Putamen (tissue), 1 donor: ENCODE measurements around the gene LRRC4.

Experiments
- DNase-seq: peaks from one replicate; pipeline ENCODE4 v3.0.0-alpha.2; 2016; ENCODE audit warnings: low spot score

Gene LRRC4

DNA sequence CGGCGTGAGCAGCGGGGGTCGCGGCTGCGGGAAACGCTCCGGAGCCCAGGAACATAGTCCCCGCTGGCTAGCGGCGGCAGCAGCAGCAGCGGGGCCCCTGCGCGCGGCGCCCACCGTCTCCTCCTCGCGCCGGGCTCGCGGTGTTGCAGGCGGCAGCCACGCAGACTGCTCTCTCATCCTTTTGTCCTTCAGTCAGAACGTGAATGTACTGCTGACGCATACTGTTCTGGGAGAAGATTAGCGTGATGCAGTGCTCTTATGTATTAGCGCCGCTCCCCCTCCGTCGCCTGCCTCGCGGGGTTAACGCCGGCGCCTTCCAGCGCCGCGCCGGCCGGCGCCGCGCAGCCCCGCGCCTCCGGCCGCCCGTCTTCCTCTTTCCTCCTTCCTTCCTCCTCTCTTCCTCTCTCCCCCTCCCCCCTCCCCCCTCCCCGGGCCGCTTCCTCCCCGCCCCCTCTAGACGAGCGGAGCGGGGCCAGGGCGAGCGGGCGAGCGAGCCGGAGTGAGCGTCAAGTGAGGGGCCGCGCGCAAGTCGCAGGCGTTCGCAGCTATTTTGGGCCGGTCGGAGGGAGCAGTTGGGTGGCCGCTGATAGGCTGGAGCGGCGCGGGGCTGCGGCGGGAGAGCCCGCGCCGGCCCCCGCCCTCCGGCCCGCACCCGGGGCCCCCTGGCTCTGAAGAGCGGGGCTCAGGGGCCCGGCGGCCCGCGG lies 816 bp upstream of the LRRC4 start:
- DNase-seq = no peak

DNA sequence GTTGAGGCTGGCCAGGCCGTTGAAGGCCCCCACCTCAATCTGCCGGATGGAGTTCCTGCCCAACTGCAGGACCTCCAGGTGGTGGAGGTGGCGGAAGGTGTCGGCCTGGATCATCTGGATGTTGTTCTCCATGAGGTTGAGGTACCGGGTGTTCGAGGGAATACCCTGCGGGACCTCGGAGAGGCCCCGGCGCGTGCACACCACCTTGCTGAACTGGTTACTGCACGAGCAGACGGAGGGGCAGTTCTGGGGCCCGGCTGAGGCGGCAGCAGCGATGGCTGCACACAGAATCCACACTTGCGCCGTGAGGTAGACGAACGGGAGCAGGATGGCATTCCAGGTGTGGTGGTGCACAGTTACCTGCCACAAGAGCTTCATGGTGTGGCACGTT lies 979 bp downstream of the LRRC4 start:
- DNase-seq = no peak

DNA sequence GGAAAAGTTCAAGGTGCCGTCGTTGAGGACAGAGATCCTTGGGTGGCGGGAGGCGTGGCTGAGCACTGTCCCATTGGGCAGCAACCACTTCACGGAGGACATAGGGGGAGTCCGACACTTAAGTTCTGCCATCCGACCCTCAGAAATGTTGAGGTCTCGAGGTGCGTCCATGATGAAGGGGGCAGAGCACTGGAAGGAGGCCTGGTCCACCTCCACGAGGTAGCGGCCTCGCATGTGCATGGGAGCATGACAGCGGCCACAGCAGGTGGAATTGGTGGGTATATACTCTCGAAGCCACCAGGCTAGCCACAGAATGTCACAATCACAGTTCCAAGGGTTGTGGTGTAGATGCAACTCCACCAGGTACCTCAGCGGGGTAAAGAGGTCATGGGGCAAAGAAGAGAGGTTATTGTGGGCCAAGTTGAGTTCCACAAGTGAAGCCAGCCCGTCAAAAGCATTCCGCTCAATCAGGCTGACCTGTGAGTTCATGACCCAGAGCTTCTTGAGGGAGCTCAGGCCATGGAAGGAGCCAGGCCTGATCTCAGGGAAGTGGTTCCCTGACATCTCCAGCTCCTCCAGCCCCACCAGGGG lies 1.7 kb downstream of the LRRC4 start:
- DNase-seq = no peak

DNA sequence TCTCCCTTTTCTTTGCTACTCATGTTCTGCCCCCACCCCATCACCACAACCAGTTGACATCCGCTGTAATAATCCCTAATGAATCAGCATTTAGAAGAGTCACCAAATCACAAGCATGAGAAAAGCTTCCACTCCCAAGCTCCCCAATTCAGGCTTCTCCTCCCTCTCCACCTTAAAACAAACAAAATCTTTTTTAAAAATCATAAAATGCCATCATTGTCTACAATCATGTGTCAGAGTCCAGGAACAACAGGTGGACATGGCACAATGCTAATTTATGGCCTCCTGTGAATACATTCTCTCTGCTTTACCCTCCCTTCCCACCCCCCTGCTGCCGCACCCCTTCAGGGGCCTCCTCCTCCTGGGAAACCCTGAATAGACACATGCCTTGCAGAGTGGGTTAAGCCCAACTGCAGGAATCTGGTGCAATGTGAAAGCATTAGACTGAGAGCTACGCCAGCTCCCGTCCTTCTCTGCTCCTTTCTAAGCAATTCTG lies 3.7 kb downstream of the LRRC4 start:
- DNase-seq = no peak

DNA sequence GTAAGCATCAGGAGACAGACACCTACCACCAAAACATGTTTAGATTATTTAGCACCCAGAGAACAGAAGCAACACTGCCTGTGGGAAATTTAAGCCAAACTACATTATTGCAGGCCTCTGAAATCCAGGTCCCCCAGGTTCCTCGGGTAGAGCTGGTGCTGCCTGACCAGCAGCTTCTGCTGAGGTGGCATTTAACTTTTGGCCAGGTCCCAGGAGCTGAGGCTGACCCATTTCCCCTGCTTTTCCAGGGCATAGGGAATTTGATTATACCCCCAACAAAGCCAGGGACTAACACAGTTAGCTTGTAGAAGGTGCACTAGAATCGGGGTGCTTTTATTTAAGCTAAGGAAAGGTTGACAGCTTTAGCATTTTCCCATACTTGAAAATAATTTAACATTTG lies 4.7 kb downstream of the LRRC4 start:
- no peak for DNase-seq

DNA sequence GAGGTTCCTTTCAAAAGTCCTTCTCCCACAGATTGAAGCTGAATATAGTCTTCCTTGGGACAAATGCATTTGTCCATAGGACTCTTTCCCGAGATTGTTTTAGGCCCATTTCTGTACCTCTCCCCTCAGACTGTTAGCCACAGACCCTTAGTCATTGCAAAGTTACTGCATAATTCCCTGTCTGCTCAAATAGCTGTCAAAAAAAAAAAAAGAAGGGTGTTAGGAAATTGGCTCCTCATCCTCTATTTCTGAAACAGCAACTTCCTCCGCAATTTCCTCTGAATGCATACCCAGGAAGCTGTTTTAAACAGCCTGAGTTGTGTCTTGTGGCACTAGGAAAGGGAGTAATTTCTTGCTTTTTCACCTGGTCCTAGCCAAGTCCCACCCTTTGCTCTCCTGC lies 5.4 kb downstream of the LRRC4 start:
- DNase-seq = no peak

DNA sequence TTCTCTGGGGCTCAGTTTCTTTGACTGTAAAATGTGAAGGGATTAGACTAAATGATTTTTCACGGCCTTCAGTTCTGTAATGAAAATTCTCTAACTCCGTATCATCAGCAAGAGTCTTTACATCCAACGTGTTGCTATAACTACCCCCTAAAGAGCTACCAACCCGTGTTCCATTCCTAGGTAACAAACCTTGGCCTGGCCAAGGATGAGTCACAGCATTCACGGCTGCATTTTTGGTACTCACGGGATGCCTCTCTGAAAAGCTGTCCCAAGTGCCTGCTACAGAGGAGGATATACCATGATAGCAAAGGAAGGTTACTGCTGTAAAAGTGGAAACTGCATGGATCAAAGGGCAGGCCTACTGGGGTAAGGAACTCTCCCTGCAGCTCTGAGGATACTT lies 5.9 kb downstream of the LRRC4 start:
- DNase-seq = no peak

DNA sequence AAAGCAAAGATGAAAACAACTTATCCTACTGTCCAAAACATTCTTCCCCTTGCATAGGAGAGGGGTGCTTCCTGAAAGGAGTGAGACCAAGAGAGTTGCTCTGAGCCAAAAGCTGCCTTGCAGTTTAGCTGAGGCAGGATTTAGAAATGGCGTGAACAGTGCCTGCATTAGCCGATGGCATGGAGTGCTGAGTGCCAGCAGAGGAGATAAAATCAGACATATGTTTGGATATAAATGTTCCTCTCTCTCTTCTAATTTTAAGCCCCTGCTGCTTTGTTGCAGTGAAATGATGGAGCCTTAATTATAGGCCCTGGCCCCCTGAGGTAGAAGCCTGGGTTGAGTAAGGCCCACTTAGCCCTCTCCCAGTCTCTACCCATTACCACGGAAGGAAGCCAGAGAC lies 7.1 kb downstream of the LRRC4 start:
- no peak for DNase-seq

DNA sequence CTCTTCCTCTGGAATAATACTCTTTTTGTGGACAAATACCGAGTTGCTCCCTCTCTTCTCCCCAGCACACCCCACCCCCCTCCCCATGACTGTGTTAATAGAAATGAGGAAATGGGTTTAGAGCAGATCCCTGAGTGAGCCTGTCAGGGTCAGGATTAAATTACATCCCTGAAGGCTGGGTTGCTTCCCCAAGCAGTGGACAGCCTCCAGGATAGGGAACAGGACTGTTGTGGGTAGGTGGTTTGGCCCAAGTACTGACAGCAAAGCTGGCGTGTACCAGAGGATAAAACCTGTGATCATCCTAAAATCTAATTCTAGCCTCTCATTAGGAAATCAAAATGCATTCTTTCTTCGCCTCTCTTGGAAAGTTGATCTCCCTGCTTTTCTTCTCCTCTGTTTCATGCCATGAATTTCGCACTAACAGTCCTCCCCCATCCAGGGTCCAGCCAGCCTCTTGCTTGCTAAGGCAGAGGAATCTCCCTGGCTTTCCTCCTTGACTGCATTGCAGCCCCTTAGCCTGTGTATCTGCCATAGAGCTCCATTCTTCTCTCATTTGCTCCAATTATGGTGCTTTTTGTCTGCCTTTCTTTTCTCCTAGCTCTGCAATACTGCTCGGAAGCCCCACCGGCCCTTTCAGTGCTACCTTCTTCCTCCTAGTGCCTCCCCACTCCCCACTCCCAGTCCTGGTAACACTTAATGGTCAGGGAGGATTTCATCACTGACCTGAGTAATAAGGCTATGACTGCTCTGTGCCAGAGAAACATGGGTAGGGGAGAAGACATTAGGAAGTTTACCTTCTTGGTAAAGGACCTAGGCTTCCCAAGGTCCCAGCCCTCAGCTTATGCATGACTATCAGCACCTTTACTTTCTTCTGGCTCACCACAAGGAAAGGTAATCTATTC lies 8.4 kb downstream of the LRRC4 start:
- no peak for DNase-seq

DNA sequence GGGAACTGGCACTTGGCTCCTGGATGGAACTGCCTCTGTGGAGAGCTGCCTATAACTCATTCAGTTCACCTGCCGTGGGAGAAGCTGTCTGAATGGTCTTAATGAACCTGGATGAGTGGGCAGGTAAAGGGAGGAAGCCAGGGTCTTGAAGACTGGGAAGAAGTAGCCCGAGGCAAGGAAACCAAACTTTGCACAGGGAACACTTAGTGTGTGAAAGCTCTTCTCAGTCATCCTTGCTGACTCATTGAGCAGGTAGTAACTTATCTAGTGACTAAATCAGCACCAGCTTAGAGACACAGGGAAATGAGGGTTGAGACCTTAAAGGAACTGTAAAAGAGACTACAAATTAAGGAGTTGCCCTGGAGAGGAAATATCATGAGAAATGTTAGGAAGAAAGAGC lies 9.9 kb downstream of the LRRC4 start:
- no peak for DNase-seq

DNA sequence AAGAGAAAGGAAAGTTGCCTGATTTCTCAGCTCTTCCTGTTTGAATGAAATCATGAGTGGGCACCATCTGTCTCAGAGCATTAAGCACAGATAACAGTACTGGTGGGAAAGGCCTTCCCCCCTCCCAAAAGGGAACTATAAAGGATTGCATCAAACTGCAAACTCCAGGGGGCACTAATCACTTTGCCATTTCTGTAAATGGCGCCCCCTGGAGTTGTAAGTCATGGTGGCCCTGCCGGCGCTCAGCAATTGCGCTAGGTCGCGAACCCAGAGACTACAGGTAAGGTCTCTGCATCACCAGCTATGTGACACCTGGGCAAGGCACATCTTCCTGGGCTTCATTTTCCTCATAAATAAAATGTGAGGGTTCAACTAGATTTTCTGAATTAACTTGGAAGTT lies 11.1 kb downstream of the LRRC4 start:
- DNase-seq = no peak

DNA sequence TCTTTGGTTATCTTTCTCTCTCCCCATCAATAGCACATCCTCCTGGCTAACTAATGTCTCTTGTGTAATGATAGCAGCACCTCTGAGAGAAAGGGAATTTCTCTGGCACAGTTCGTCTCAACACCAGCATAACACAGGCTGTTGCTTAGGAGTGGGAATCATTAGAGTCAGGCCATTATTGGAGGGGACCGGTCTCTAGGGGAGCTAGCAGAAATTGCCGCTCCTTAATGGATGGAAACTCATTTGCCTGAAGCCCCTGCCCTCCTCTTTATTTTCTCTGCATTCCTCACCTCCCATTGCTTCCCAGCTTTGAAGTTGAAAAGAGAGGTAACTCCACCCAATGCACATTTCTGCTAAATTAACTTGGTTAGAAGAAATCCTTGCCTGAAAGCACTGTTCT lies 11.9 kb downstream of the LRRC4 start:
- DNase-seq = no peak

DNA sequence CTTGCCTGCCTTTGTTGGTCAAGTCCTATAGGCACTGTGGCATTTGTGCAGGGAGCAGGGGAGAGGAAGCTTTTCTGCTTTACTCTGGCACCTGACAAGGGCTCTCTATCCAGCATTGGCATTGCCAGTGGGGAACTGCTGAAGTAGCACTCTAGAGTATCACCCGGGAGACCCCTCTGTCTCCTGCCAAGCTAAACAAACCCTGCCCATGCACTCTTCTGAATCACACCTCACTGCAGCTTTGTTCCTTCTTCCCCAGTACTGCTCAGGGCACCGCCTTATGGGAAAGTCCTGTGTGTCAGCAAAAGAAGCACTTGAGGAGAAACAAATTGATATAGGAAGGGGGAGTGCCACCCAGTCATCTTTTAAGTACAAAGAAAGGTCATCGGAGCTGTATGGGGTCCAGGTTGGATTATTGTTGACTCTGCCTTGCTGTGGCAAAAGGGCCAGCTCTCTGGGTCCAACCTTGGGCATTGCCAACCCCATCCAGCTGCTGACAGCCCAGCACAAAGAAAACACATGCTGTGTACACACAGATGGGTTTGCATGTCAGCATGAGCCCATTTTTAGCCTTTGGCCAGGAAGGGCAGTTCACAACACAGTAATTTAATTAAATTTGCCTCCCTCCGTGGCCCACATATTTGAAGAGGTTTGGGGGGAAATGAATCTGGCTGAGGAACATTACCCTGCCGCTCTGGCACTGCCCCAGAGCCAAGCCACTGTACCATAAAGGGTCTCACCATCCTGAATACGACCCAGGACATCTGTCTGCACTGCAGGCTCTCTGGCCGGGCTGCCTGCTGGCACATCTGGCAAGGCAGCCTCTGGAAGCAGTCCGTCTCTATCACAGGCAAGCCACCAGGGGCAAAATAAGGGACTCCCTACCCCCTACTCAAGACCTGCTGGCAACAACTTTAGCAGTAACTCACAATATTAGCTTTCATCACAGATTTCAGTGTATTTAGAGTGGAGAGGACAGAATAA lies 13.1 kb downstream of the LRRC4 start:
- DNase-seq = no peak

DNA sequence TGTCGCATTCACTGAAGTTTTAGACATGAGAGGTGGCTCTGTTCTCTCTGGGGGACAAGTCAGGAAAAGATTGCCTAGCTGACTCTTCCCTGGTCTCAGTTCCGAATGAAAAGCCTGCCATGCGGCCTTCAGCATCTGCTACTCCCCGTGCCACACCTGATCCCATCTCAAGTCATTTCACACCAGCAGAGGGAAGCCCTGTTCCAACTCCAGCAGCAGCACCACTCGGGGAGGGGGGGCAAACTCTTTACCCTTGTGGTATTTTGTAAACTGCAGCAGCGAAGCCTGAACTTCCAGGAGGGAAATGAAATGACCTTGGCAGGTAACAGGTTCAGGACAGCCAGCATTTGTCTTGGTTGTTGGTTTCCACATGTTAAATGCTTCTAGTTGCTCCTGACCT lies 13.8 kb downstream of the LRRC4 start:
- no peak for DNase-seq

DNA sequence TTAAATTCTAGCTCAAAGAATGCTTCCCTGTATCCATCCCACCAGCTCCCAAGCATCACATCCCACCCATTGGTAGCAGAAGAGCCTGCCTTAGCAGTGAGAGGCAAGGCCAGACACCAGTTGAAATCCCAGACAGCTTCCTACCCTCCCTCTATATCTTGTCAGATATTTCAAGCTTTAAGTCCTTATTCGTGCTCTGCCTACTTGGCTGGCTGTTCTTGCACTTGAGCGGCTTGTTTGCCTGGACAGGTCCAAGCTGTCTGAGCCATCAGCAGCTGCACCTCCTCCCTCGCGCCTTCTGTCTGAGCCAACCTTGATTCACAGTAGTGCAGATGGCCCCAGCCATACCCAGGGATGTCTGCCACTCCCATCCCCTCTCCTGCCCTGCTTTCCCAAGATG lies 16.4 kb downstream of the LRRC4 start:
- no peak for DNase-seq

DNA sequence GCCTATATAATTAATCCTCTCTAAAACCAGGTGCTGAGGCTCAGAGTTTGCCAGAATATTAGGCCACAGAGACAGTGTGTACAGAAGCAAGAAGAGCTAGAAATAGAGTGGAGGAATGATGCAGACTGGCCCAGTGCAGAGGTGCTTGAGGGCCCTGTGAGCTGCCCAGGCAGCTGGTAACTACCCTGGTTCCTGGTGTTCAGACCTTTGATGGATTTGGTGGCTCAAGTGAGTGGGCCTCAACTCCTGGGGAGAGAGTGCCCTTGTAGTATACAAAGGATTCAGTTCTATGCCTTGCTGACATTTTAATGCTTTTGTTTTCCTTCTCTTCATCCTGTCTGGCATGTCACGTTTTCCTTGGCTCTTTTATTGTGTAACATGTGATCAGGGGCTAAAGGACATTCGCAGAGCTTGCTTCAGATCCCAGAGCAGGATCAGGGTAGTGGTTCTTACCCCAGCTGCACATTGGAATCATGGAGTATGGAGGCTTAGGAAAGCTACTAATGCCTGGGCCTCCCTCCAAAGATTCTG lies 20.0 kb downstream of the LRRC4 start:
- DNase-seq = no peak

DNA sequence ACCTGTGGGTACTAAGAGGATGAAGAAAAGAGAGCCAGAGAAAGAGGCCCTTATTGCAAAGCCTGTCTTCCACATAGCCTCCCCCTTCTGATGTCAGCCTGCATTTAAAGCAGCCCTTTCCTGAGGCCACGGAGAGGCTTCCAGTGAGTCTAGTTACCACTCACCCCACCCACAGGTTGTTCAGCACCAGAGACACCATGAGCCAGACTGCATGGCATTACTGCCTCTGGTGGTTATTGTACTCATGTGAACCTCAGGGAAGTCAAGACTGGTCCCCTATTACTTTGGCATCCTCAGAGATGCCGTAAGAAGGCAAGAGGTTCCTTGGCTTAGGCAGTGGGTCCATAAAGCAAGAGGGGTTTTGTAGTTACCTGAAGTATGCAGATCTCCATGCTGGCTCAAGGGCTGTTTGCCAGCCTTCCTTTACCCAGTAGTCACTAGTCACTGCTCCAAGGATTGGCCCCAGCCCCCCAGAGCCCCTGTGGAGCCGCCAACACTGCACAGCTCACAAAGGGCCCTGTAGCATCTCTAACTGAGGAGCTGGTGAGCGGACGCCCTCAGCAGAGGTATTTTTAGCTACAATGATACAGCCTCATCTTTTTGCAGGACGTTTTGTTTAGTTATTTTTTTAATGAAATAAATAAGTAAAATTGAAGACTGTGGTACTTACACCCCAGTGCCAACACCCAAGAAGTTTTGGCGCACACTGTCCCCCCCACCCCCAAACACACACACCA lies 20.7 kb downstream of the LRRC4 start:
- no peak for DNase-seq

DNA sequence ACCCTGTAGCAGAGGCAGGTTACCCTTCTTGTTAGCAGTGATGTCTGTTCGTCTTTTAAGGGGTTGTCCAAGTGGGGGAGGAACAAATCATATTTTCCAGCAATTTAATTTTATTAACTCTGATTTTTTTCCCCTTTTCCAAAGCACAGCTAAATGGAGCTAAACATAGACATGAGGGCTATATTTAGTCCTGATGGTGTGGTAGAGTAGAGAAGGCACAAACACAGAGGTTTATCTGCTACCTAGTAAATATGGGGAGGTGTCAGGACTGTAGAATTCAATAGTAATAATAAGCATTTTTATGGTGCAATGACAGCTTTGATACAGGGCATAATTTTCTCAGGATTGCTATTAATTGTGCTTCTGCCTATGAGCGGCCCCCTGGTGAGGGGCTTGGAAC lies 22.5 kb downstream of the LRRC4 start:
- no peak for DNase-seq

DNA sequence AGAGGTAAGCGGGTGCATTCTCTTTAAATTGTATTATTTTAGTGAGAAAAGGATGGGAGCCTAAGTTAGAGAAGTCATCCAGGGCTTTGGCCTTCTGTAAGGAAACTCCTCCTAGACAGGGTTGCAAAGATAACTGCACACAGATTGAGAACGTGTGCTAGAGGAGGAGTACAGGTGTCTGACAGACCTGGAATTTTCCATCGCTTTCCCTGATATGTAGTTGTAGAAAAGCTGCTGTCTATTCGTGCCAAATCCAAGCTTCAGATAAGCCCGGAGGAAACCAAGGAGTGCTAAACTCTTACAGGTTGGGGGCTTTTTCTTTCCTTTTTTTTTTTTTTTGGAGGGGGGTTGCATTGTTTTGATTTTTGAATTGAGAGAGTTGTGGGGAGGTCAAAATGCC lies 23.1 kb downstream of the LRRC4 start:
- no peak for DNase-seq

DNA sequence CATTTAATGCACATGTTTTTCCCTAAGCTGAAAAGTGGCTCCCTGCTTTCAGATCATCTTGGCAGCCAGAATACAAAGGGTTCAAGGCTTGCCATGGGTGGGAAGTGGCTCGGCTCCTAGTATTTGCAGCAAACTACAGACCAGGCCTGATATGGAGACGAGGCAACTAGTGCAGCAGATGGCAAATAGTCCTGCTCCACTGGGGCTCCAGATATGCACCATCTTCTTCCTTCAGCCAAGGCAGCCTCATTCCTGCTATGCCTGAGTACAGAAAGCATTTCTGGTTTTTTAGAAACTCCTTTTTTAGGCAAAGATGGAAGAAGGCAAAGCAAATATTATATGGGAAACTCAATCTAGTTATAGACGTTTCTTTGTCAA lies 23.9 kb downstream of the LRRC4 start:
- no peak for DNase-seq
